Neural cell (in vitro differentiated cells): ENCODE results near the gene STAC2. TPM values are rescaled to one million over a fixed set of nuclear protein-coding genes. Genes with fewer than 3 reads are reported as not detected.

Experiments
- H2AFZ ChIP-seq: fragments of 200-600, 300-800 bp; sonication (generic), shearing (Covaris generic); 2 replicates; pipeline ENCODE4 v1.6.0; 2014; ENCODE audit warnings: low read depth, mild to moderate bottlenecking, antibody characterized with exemption, low read length, moderate library complexity
- H3F3A ChIP-seq: fragments of 200-600 bp; shearing (Covaris generic); 2 replicates; pipeline ENCODE4 v1.6.1; 2016; ENCODE audit warnings: mild to moderate bottlenecking, moderate library complexity, mixed read lengths, antibody characterized with exemption, low read length; ENCODE audit not compliant: insufficient read depth, poor library complexity, severe bottlenecking
- H3K27ac ChIP-seq: fragments of 200-600, 300-800 bp; sonication (generic), shearing (Covaris generic); 2 replicates; pipeline ENCODE4 v1.5.1; 2014; ENCODE audit warnings: mild to moderate bottlenecking, low read length, moderate library complexity
- H3K27me3 ChIP-seq: fragments of 300-800, 200-600 bp; sonication (generic), shearing (Covaris generic); 2 replicates; pipeline ENCODE4 v1.6.0; 2014; ENCODE audit warnings: mild to moderate bottlenecking, low read depth, low read length, moderate library complexity; ENCODE audit not compliant: insufficient read depth
- H3K36me3 ChIP-seq: fragments of 300-800, 200-600 bp; sonication (generic), shearing (Covaris generic); 2 replicates; pipeline ENCODE4 v1.5.1; 2014; ENCODE audit warnings: mild to moderate bottlenecking, antibody characterized with exemption, low read length, moderate library complexity; ENCODE audit not compliant: insufficient read depth
- H3K4me2 ChIP-seq: fragments of 300-800, 200-600 bp; sonication (generic), shearing (Covaris generic); 2 replicates; pipeline ENCODE4 v1.6.0; 2014; ENCODE audit warnings: mild to moderate bottlenecking, low read length
- H3K4me3 ChIP-seq: fragments of 300-800, 200-600 bp; sonication (generic), shearing (Covaris generic); 2 replicates; pipeline ENCODE4 v1.5.1; 2014; ENCODE audit warnings: mild to moderate bottlenecking, low read length, moderate library complexity
- H3K79me2 ChIP-seq: fragments of 200-600 bp; shearing (Covaris generic); replicated peaks from 2 replicates; pipeline ENCODE4 v1.6.0; 2014; ENCODE audit warnings: mild to moderate bottlenecking, low read length, moderate library complexity; ENCODE audit not compliant: insufficient read depth
- H3K9ac ChIP-seq: fragments of 300-800, 200-600 bp; sonication (generic), shearing (Covaris generic); 2 replicates; pipeline ENCODE4 v1.6.1; 2016; ENCODE audit warnings: mild to moderate bottlenecking, low read length, mixed read lengths
- H3K9me2 ChIP-seq: fragments of 200-600 bp; shearing (Covaris generic); 2 replicates; pipeline ENCODE4 v1.6.1; 2016; ENCODE audit warnings: mild to moderate bottlenecking, low read length, mixed read lengths; ENCODE audit not compliant: insufficient read depth
- H3K9me3 ChIP-seq: fragments of 200-600, 300-800 bp; sonication (generic), shearing (Covaris generic); 2 replicates; pipeline ENCODE4 v1.6.1; 2016; ENCODE audit warnings: mild to moderate bottlenecking, mixed run types, low read length, moderate library complexity, mixed read lengths
- H4K20me1 ChIP-seq: fragments of 200-600 bp; shearing (Covaris generic); 2 replicates; pipeline ENCODE4 v1.6.1; 2016; ENCODE audit warnings: mild to moderate bottlenecking, mixed run types; ENCODE audit not compliant: insufficient read depth
- CTCF ChIP-seq: fragments of 450-650 bp; IDR thresholded peaks from 2 replicates; pipeline ENCODE4 v1.5.1; 2014; ENCODE audit warnings: antibody characterized with exemption, mild to moderate bottlenecking, moderate library complexity; ENCODE audit not compliant: poor library complexity, severe bottlenecking
- EP300 ChIP-seq: fragments of 450-650 bp; conservative IDR thresholded peaks from 2 replicates; pipeline ENCODE4 v1.6.1; 2014; ENCODE audit warnings: antibody characterized with exemption, mild to moderate bottlenecking, moderate library complexity; ENCODE audit not compliant: poor library complexity, severe bottlenecking
- EZH2 ChIP-seq: fragments of 200-600, 300-800 bp; shearing (Covaris generic), sonication (generic); IDR thresholded peaks from 2 replicates; pipeline ENCODE4 v1.6.1; 2014; ENCODE audit warnings: antibody characterized with exemption, low read length, borderline replicate concordance, mild to moderate bottlenecking; ENCODE audit not compliant: insufficient read depth, poor library complexity, severe bottlenecking
- MXI1 ChIP-seq: fragments of 450-650 bp; conservative IDR thresholded peaks from 2 replicates; pipeline ENCODE4 v1.6.1; 2014; ENCODE audit warnings: antibody characterized with exemption, mild to moderate bottlenecking; ENCODE audit not compliant: poor library complexity, severe bottlenecking
- POLR2AphosphoS5 ChIP-seq: IDR thresholded peaks from 2 replicates; pipeline ENCODE4 v1.6.1; 2012
- RAD21 ChIP-seq: fragments of 450-650 bp; conservative IDR thresholded peaks from 2 replicates; pipeline ENCODE4 v1.6.1; 2014; ENCODE audit warnings: antibody characterized with exemption, mild to moderate bottlenecking, moderate library complexity
- REST ChIP-seq: IDR thresholded peaks from 2 replicates; pipeline ENCODE4 v1.6.1; 2012; ENCODE audit warnings: borderline replicate concordance
- SMC3 ChIP-seq: fragments of 450-650 bp; conservative IDR thresholded peaks from 2 replicates; pipeline ENCODE4 v1.6.1; 2014; ENCODE audit warnings: antibody characterized with exemption, mild to moderate bottlenecking, moderate library complexity; ENCODE audit not compliant: poor library complexity
- TAF1 ChIP-seq: IDR thresholded peaks from 2 replicates; pipeline ENCODE4 v1.6.1; 2012; ENCODE audit warnings: low read depth
- polyA plus RNA-seq: library from polyadenylated mRNA; depleted of rRNA; stranded (reverse); fragments of >200 nt; gene quantifications from 2 replicates; pipeline ENCODE4 v1.2.3, GENCODE V29; 2014

The STAC2 gene
- polyA plus RNA-seq, 1 donor from 2014 or later = not detected

- Histone ChIP-seq H2AFZ (no peak overlapping the region), H3K36me3 (peaks cover 6% of the 10 kb centered on the region)
Measured at GRCh38 chr17:39183720-39184119, 42.0 kb downstream of the STAC2 start.

GRCh38 chr17:39183045-39183444 is 42.7 kb downstream of the STAC2 start:
- no peak for TF ChIP-seq RAD21
- no peak for TF ChIP-seq TAF1
- TF ChIP-seq EZH2 = no peak
- TF ChIP-seq CTCF = no peak
- TF ChIP-seq REST = no peak
- TF ChIP-seq EP300 = no peak
- no peak for TF ChIP-seq POLR2AphosphoS5
- TF ChIP-seq SMC3 = no peak
- H4K20me1 ChIP-seq = no peaks in the 10 kb centered on the region
- H3K9me3 ChIP-seq = no peaks in the 10 kb centered on the region
- peaks cover 6% of the 10 kb centered on the region for H3K36me3 ChIP-seq
- H3K9me2 ChIP-seq = no peaks in the 10 kb centered on the region
- H3F3A ChIP-seq = no peaks in the 10 kb centered on the region
- no peaks in the 10 kb centered on the region for H3K27me3 ChIP-seq
- no peak overlapping the region for H3K27ac ChIP-seq
- no peak overlapping the region for H3K4me2 ChIP-seq
- H2AFZ ChIP-seq = no peak overlapping the region
- H3K79me2 ChIP-seq = no peaks in the 10 kb centered on the region
- no peak overlapping the region for H3K4me3 ChIP-seq
- no peak overlapping the region for H3K9ac ChIP-seq

More at GRCh38 chr17:39183720-39184119, 42.0 kb downstream of the STAC2 start:
- H3K9me2 ChIP-seq = no peaks in the 10 kb centered on the region
- H4K20me1 ChIP-seq = no peaks in the 10 kb centered on the region
- no peaks in the 10 kb centered on the region for H3F3A ChIP-seq
- H3K9ac ChIP-seq = no peak overlapping the region
- TF ChIP-seq TAF1 (no peak), RAD21 (no peak), POLR2AphosphoS5 (no peak), EP300 (no peak)
- no peaks in the 10 kb centered on the region for H3K79me2 ChIP-seq
- no peak overlapping the region for H3K4me2 ChIP-seq
- no peak overlapping the region for H3K4me3 ChIP-seq
- no peak overlapping the region for H3K27ac ChIP-seq
- no peaks in the 10 kb centered on the region for H3K27me3 ChIP-seq
- no peaks in the 10 kb centered on the region for H3K9me3 ChIP-seq

GRCh38 chr17:39181303-39181702 is 44.4 kb downstream of the STAC2 start:
- H3K4me3 ChIP-seq = no peak overlapping the region
- H3K27me3 ChIP-seq = no peaks in the 10 kb centered on the region
- no peaks in the 10 kb centered on the region for H3K79me2 ChIP-seq
- no peak overlapping the region for H3K27ac ChIP-seq
- no peaks in the 10 kb centered on the region for H3F3A ChIP-seq
- no peaks in the 10 kb centered on the region for H3K36me3 ChIP-seq
- H3K4me2 ChIP-seq = no peak overlapping the region
- TF ChIP-seq SMC3 (no peak), CTCF (no peak), EP300 (no peak), RAD21 (no peak), MXI1 (no peak), REST (no peak), TAF1 (no peak), POLR2AphosphoS5 (no peak), EZH2 (no peak)
- no peak overlapping the region for H2AFZ ChIP-seq
- no peaks in the 10 kb centered on the region for H3K9me2 ChIP-seq
- no peaks in the 10 kb centered on the region for H4K20me1 ChIP-seq
- no peak overlapping the region for H3K9ac ChIP-seq
- H3K9me3 ChIP-seq = no peaks in the 10 kb centered on the region
